Measurements from ENCODE around the gene MYO10.

The MYO10 gene

GRCh38 chr5:16806711-16807546, 129.2 kb downstream of the MYO10 start:
- no peak for TF ChIP-seq CTCF (IDR thresholded peaks at IDR 0.05; ENCODE audit: insufficient read depth, missing control alignments)
- no peak for FAIRE-seq
- DNase-seq (ENCODE audit: insufficient read length, low spot score) = no peak

GRCh38 chr5:16805486-16805885, 130.6 kb downstream of the MYO10 start:
- DNase-seq (ENCODE audit: insufficient read length, low spot score) (no peak), FAIRE-seq (no peak)
- TF ChIP-seq CTCF (IDR thresholded peaks at IDR 0.05; ENCODE audit: insufficient read depth, missing control alignments) = no peak

GRCh38 chr5:16803831-16804230, 132.3 kb downstream of the MYO10 start:
- FAIRE-seq (no peak), DNase-seq (ENCODE audit: insufficient read length, low spot score) (no peak)
- no peak for TF ChIP-seq CTCF (IDR thresholded peaks at IDR 0.05; ENCODE audit: insufficient read depth, missing control alignments)

- FAIRE-seq (no peak), DNase-seq (ENCODE audit: insufficient read length, low spot score) (no peak)
- no peak for TF ChIP-seq CTCF (IDR thresholded peaks at IDR 0.05; ENCODE audit: insufficient read depth, missing control alignments)
Measured at GRCh38 chr5:16800477-16800876, 135.6 kb downstream of the MYO10 start.

GRCh38 chr5:16799796-16800195, 136.3 kb downstream of the MYO10 start:
- no peak for DNase-seq (ENCODE audit: insufficient read length, low spot score)
- no peak for TF ChIP-seq CTCF (IDR thresholded peaks at IDR 0.05; ENCODE audit: insufficient read depth, missing control alignments)
- FAIRE-seq = no peak

- no peak for TF ChIP-seq CTCF (IDR thresholded peaks at IDR 0.05; ENCODE audit: insufficient read depth, missing control alignments)
- no peak for FAIRE-seq
Measured at GRCh38 chr5:16797951-16798350, 138.1 kb downstream of the MYO10 start.

GRCh38 chr5:16794269-16794913, 141.7 kb downstream of the MYO10 start:
- FAIRE-seq = no peak
- no peak for DNase-seq (ENCODE audit: insufficient read length, low spot score)
- no peak for TF ChIP-seq CTCF (IDR thresholded peaks at IDR 0.05; ENCODE audit: insufficient read depth, missing control alignments)

More at GRCh38 chr5:16797951-16798350, 138.1 kb downstream of the MYO10 start:
- DNase-seq (ENCODE audit: insufficient read length, low spot score) = no peak

Measured in D721Med (cell line).